IMR-90 (cell line): ENCODE data around the gene NKG7. TPM values are rescaled to one million over a fixed set of nuclear protein-coding genes. Genes with fewer than 3 reads are reported as not detected.

ENCODE experiments used
- ATAC-seq: fragments of 200-7000 bp; cut with Tn5 transposase; 2 replicates; pipeline ENCODE4 v1.9.1; 2020; ENCODE audit warnings: low read depth, mild to moderate bottlenecking, moderate library complexity
- BruUV-seq: library from RNA; stranded (reverse); fragments of 400-500 nt; replicated peaks from 2 replicates; lab custom pipeline; 2021; lab: Mats Ljungman, UMichigan
- CTCF ChIA-PET: fragments of 300-600 bp; formaldehyde crosslinking; extraction: SDS; loops from one replicate; lab custom pipeline; 2021; ENCODE audit warnings: antibody characterized with exemption; lab: Yijun Ruan, JAX
- POLR2A ChIA-PET: fragments of 300-600 bp; sonication (Branson Sonifier 250); formaldehyde crosslinking; loops from one replicate; lab custom pipeline; 2022; ENCODE audit warnings: antibody characterized with exemption; ENCODE audit not compliant: unreplicated experiment; lab: Charles Lee
- DNase-seq: peaks from one replicate; pipeline ENCODE4 v3.0.0; 2013
- H2AFZ ChIP-seq: replicated peaks from 2 replicates; pipeline ENCODE3; 2013; ENCODE audit warnings: low read length, mild to moderate bottlenecking; ENCODE audit not compliant: poor library complexity
- H2AK5ac ChIP-seq: 2 replicates; pipeline ENCODE4 v1.6.1; 2013; ENCODE audit warnings: low read depth, low read length, inconsistent platforms
- H2AK9ac ChIP-seq: replicated peaks from 2 replicates; pipeline ENCODE3; 2013; ENCODE audit warnings: mild to moderate bottlenecking, low read depth, low read length, moderate library complexity; ENCODE audit not compliant: poor library complexity
- H2BK120ac ChIP-seq: 2 replicates; pipeline ENCODE4 v1.6.1; 2013; ENCODE audit warnings: low read depth, low read length, inconsistent platforms
- H2BK15ac ChIP-seq: 3 replicates; pipeline ENCODE4 v1.6.1; 2013; ENCODE audit warnings: low read depth, low read length, inconsistent platforms
- H2BK20ac ChIP-seq: 2 replicates; pipeline ENCODE4 v1.6.1; 2013; ENCODE audit warnings: low read depth, mild to moderate bottlenecking, inconsistent platforms, low read length, moderate library complexity
- H2BK5ac ChIP-seq: 2 replicates; pipeline ENCODE4 v1.6.1; 2013; ENCODE audit warnings: mild to moderate bottlenecking, low read depth, low read length, inconsistent platforms; ENCODE audit not compliant: poor library complexity, severe bottlenecking
- H3K14ac ChIP-seq: replicated peaks from 2 replicates; pipeline ENCODE4 v1.6.1; 2013; ENCODE audit warnings: low read depth, low read length, inconsistent platforms
- H3K18ac ChIP-seq: 2 replicates; pipeline ENCODE4 v1.6.1; 2013; ENCODE audit warnings: low read depth, low read length, control low read depth
- H3K23ac ChIP-seq: 2 replicates; pipeline ENCODE4 v1.6.1; 2013; ENCODE audit warnings: low read depth, low read length, inconsistent platforms
- H3K27ac ChIP-seq: 2 replicates; pipeline ENCODE4 v1.5.1; 2013; ENCODE audit warnings: mild to moderate bottlenecking, control low read depth, low read length; ENCODE audit not compliant: insufficient read depth
- H3K27me3 ChIP-seq: 2 replicates; pipeline ENCODE4 v1.6.1; 2013; ENCODE audit warnings: low read length; ENCODE audit not compliant: control insufficient read depth, insufficient read depth
- H3K36me3 ChIP-seq: 2 replicates; pipeline ENCODE4 v1.6.1; 2013; ENCODE audit warnings: low read length, mixed read lengths; ENCODE audit not compliant: control insufficient read depth, insufficient read depth
- H3K4ac ChIP-seq: 2 replicates; pipeline ENCODE4 v1.6.1; 2013; ENCODE audit warnings: low read depth, low read length, inconsistent platforms
- H3K4me1 ChIP-seq: 2 replicates; pipeline ENCODE4 v1.6.1; 2013; ENCODE audit warnings: low read length, mixed read lengths; ENCODE audit not compliant: control insufficient read depth, insufficient read depth
- H3K4me2 ChIP-seq: 2 replicates; pipeline ENCODE4 v1.6.1; 2013; ENCODE audit warnings: low read depth, mild to moderate bottlenecking, control low read depth, low read length, moderate library complexity
- H3K4me3 ChIP-seq: 2 replicates; pipeline ENCODE4 v1.5.1; 2013; ENCODE audit warnings: low read depth, mild to moderate bottlenecking, control low read depth, low read length, moderate library complexity; ENCODE audit not compliant: insufficient read depth
- H3K56ac ChIP-seq: 2 replicates; pipeline ENCODE4 v1.6.1; 2013; ENCODE audit warnings: low read length, inconsistent platforms; ENCODE audit not compliant: insufficient read depth; ENCODE audit errors: extremely low read depth
- H3K79me1 ChIP-seq, 2 experiments: 2 replicates each; pipeline ENCODE4 v1.6.1; 2013; ENCODE audit warnings: low read length in 2 of 2, inconsistent platforms in 1 of 2, low read depth in 1 of 2
- H3K9ac ChIP-seq: 2 replicates; pipeline ENCODE4 v1.6.1; 2013; ENCODE audit warnings: low read depth, low read length, control low read depth
- H3K9me1 ChIP-seq: 2 replicates; pipeline ENCODE4 v1.6.1; 2013; ENCODE audit warnings: low read length, inconsistent platforms; ENCODE audit not compliant: insufficient read depth
- H3K9me3 ChIP-seq: 2 replicates; pipeline ENCODE4 v1.6.1; 2013; ENCODE audit warnings: low read length; ENCODE audit not compliant: control insufficient read depth, insufficient read depth
- H4K20me1 ChIP-seq: 2 replicates; pipeline ENCODE4 v1.6.1; 2013; ENCODE audit warnings: low read length, inconsistent platforms; ENCODE audit not compliant: insufficient read depth
- H4K5ac ChIP-seq: 2 replicates; pipeline ENCODE4 v1.6.1; 2013; ENCODE audit warnings: mild to moderate bottlenecking, low read depth, low read length, control low read depth
- H4K8ac ChIP-seq, 2 experiments: 2 replicates each; pipeline ENCODE4 v1.6.1; 2013; ENCODE audit warnings: low read depth in 2 of 2, low read length in 2 of 2, control low read depth in 1 of 2, inconsistent platforms in 1 of 2
- H4K91ac ChIP-seq: 2 replicates; pipeline ENCODE4 v1.6.1; 2013; ENCODE audit warnings: low read depth, low read length, inconsistent platforms; ENCODE audit not compliant: insufficient read depth
- BHLHE40 ChIP-seq: fragments of 150-350 bp; IDR thresholded peaks from 2 replicates; pipeline ENCODE4 v1.6.1; 2016; ENCODE audit warnings: mild to moderate bottlenecking, low read depth, low read length
- CHD1 ChIP-seq: IDR thresholded peaks from 2 replicates; pipeline ENCODE4 v1.6.1; 2012; ENCODE audit warnings: low read depth, low read length, improper control_type of control experiment
- CTCF ChIP-seq: conservative IDR thresholded peaks from 2 replicates; pipeline ENCODE4 v1.5.1; 2012; ENCODE audit warnings: mild to moderate bottlenecking, low read depth, low read length, improper control_type of control experiment
- ELK1 ChIP-seq: fragments of 150-350 bp; IDR thresholded peaks from 2 replicates; pipeline ENCODE4 v1.6.1; 2016; ENCODE audit warnings: low read depth, mild to moderate bottlenecking, low read length, moderate library complexity, borderline replicate concordance
- MAFK ChIP-seq: IDR thresholded peaks from 2 replicates; pipeline ENCODE4 v1.6.1; 2012; ENCODE audit warnings: low read depth, low read length, improper control_type of control experiment
- MXI1 ChIP-seq: IDR thresholded peaks from 2 replicates; pipeline ENCODE4 v1.6.1; 2012; ENCODE audit warnings: low read depth, mild to moderate bottlenecking, low read length, moderate library complexity, borderline replicate concordance
- NFE2L2 ChIP-seq: fragments of 150-350 bp; IDR thresholded peaks from 2 replicates; pipeline ENCODE4 v1.6.1; 2016; ENCODE audit warnings: low read depth, mild to moderate bottlenecking, low read length
- POLR2A ChIP-seq: IDR thresholded peaks from 2 replicates; pipeline ENCODE4 v1.6.1; 2012; ENCODE audit warnings: mild to moderate bottlenecking, low read depth, low read length
- RAD21 ChIP-seq: IDR thresholded peaks from 2 replicates; pipeline ENCODE4 v1.6.1; 2012; ENCODE audit warnings: low read length, improper control_type of control experiment
- RFX5 ChIP-seq: IDR thresholded peaks from 2 replicates; pipeline ENCODE4 v1.8.0; 2012; ENCODE audit warnings: low read depth, mild to moderate bottlenecking, low read length, moderate library complexity
- SMC3 ChIP-seq: fragments of 150-350 bp; IDR thresholded peaks from 2 replicates; pipeline ENCODE4 v1.6.1; 2016; ENCODE audit warnings: low read depth, mild to moderate bottlenecking, antibody characterized with exemption, low read length, moderate library complexity
- WGBS, 2 experiments: methylation state at CpG; one replicate each; pipeline versions ENCODE4 v1.1.5 to v1.1.7; 2013; ENCODE audit warnings: missing lambda C conversion rate in 2 of 2; ENCODE audit not compliant: insufficient read length in 1 of 2; ENCODE audit errors: extremely low coverage in 2 of 2; 5-methylcytosine and 5-hydroxymethylcytosine counted together
- dilution Hi-C: fragments of 300-500 bp; cut with HindIII; formaldehyde crosslinking; loops from one replicate; pipeline ENCODE4 v1.14.3; 2018; ENCODE audit warnings: low sequenced_read_pairs; ENCODE audit not compliant: unreplicated experiment
- in situ Hi-C: fragments of 300-500 bp; cut with MboI; formaldehyde crosslinking; loops from 3 replicates; pipeline ENCODE4 v1.14.3; 2019; ENCODE audit warnings: low sequenced_read_pairs, inconsistent platforms, mixed read lengths
- intact Hi-C: fragments of 100-400 bp; cut with micrococcal nuclease; formaldehyde crosslinking; loops from 2 replicates; pipeline ENCODE4 v1.10.0; 2022
- polyA plus RNA-seq, 3 experiments: library from polyadenylated mRNA; depleted of rRNA; stranded (reverse); fragments of >200 nt; gene quantifications; 2 replicates each; pipeline ENCODE4 v1.2.3, GENCODE V29; 2012; ENCODE audit warnings: low replicate concordance in 1 of 3
- total RNA-seq: library from RNA; depleted of rRNA; stranded (reverse); fragments of >200 nt; gene quantifications from 2 replicates; pipeline ENCODE4 v1.2.3, GENCODE V29; 2012

NKG7 gene
- total and polyA plus RNA-seq, 2 of the 4 experiments (the other 2 are of a cell fraction) = not detected

DNA sequence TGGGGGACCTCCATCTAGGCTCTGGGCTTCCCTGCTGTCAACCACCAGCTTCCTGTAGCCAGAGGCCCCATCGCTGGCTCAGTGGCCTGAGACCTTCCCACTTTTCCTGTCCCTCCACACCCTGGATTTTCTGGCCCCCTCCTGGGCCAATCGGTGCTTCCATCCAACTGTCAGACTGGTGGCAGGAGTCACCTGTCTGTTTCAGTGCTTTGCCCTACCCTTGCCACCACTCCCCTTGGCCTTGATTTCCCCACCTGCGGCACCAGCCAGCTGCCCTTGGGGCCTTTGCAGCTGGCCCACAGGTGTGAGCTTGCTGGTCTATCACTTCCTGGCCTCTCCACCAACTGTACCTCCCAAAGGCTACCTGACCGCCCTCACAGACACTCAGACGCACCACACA lies 43.0 kb downstream of the NKG7 start:
- Histone ChIP-seq H3K27ac (no peak overlapping the region), H2AFZ (no peak overlapping the region), H4K91ac (no peak overlapping the region), H3K9ac (no peak overlapping the region), H2BK5ac (no peak overlapping the region), H3K18ac (no peak overlapping the region), H3K36me3 (no peaks in the 10 kb centered on the region), H4K5ac (no peak overlapping the region), H3K14ac (no peak overlapping the region), H2BK120ac (no peak overlapping the region), H3K56ac (no peak overlapping the region), H3K9me1 (no peaks in the 10 kb centered on the region), H3K27me3 (peaks cover 4% of the 10 kb centered on the region; the same call in 1 of the 2 replicates), H2BK20ac (no peak overlapping the region), H3K23ac (no peak overlapping the region), H3K79me1 (no peaks in the 10 kb centered on the region), H2BK15ac (no peak overlapping the region), H3K4me3 (no peak overlapping the region), H2AK5ac (no peak overlapping the region), H4K8ac (no peak overlapping the region), H3K4ac (no peak overlapping the region), H3K4me1 (no peaks in the 10 kb centered on the region), H3K9me3 (no peaks in the 10 kb centered on the region), H4K20me1 (no peaks in the 10 kb centered on the region), H2AK9ac (no peak overlapping the region), H3K4me2 (no peak overlapping the region)
- WGBS, 2 experiments = 69% methylated on average over 2 of the region's 5 CpGs; no CpG with 5 or more reads in 1 of the 2 experiments
- no peak for DNase-seq
- CTCF ChIA-PET = no interaction called here
- POLR2A ChIA-PET = no interaction called here
- dilution Hi-C loops = no loop called here
- in situ Hi-C loops = no loop called here
- no TSS peak for BruUV-seq
- intact Hi-C loops = no loop called here
- TF ChIP-seq POLR2A (no peak), RAD21 (no peak), MXI1 (no peak), BHLHE40 (no peak), MAFK (no peak), CHD1 (no peak), RFX5 (no peak), NFE2L2 (no peak), ELK1 (no peak), SMC3 (no peak), CTCF (no peak)
- ATAC-seq = no peak
